SK-N-SH (cell line): ENCODE results near the gene CATSPER4.

Experiments used
- MXI1 ChIP-seq: IDR thresholded peaks from 2 replicates; pipeline ENCODE4 v1.6.1; 2012; ENCODE audit warnings: mild to moderate bottlenecking, low read depth, low read length, improper control_type of control experiment
- NFIC ChIP-seq: IDR thresholded peaks from 2 replicates; pipeline ENCODE4 v1.4.0; 2012; ENCODE audit warnings: borderline replicate concordance
- RCOR1 ChIP-seq: fragments of 150-350 bp; IDR thresholded peaks from 2 replicates; pipeline ENCODE4 v1.6.1; 2017; ENCODE audit warnings: antibody characterized with exemption, low read length
- TEAD4 ChIP-seq: IDR thresholded peaks from 2 replicates; pipeline ENCODE4 v1.4.0; 2012; ENCODE audit warnings: mild to moderate bottlenecking, borderline replicate concordance; ENCODE audit not compliant: insufficient read depth
- TF ChIP-seq, protein P1 (sequence below): fragments of 200-600 bp; sonication (generic); IDR thresholded peaks from 2 replicates; pipeline ENCODE4 v1.6.1; 2017; ENCODE audit warnings: antibody characterized with exemption, mild to moderate bottlenecking, moderate library complexity

DNA sequence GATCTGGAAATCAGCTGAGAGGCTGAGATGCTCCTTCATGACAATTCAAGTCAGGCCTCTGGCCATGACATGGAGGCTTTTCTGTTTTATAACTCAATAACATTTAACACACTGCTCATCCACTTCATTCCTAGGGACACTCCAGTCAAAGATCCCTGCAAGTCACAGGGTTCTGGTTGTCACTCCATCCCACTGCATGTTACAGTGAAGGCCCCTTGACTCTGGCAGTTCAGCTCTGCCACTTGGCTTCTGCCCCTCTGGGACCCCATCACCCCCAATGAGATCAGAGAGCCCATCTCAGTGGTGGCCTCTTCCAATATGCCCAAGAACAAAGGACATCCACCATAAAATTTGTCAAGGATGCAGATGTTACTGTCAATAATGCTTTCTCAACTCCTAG lies 41.5 kb upstream of the CATSPER4 start:
- TF ChIP-seq TEAD4 (no peak), RCOR1 (no peak), MXI1 (no peak), NFIC (no peak)
- TF ChIP-seq, protein P1, sequence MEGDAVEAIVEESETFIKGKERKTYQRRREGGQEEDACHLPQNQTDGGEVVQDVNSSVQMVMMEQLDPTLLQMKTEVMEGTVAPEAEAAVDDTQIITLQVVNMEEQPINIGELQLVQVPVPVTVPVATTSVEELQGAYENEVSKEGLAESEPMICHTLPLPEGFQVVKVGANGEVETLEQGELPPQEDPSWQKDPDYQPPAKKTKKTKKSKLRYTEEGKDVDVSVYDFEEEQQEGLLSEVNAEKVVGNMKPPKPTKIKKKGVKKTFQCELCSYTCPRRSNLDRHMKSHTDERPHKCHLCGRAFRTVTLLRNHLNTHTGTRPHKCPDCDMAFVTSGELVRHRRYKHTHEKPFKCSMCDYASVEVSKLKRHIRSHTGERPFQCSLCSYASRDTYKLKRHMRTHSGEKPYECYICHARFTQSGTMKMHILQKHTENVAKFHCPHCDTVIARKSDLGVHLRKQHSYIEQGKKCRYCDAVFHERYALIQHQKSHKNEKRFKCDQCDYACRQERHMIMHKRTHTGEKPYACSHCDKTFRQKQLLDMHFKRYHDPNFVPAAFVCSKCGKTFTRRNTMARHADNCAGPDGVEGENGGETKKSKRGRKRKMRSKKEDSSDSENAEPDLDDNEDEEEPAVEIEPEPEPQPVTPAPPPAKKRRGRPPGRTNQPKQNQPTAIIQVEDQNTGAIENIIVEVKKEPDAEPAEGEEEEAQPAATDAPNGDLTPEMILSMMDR = no peak
